ENCODE results near the gene OR8U1.

The OR8U1 gene

DNA sequence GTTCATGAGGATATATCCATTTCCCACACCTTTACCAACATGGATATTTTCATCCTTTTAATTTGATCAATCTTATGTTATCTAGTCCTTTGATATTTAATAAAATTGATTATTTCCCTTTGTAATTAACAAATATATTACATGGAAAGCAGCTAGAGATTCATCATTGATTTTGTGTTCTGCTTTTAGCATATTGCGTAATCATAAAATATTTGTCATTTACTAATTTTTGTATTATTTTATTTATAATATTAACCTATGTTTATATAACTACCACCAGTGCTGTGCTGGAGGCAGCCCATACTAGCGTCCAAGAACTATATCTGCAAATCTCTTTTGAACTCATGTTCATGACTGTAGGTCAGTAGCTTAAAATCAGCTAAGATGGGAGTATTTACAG is 4.7 kb downstream of the OR8U1 start:
- TF ChIP-seq CREB1 (IDR thresholded peaks at IDR 0.05; ENCODE audit: low read depth): no peak

DNA sequence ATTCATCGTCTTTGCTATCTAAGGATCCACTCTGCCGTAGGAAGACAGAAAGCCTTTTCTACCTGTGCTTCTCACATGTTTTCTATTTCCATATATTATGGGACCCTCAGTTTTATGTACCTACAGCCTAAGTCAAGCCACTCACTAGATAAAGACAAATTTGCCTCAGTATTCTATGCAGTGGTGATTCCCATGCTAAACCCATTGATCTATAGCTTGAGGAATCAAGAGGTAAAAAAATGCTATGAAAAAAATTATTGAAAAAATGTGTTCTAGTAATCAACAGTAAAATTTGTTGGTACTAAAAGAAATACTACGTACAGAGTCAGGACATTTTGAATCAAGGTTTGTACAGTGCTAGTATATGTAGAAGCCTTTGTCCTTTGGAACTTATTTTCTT is 19.0 kb downstream of the OR8U1 start:
- TF ChIP-seq TCF12 (IDR thresholded peaks at IDR 0.05; ENCODE audit: low read depth): no peak
- TF ChIP-seq, protein P1, sequence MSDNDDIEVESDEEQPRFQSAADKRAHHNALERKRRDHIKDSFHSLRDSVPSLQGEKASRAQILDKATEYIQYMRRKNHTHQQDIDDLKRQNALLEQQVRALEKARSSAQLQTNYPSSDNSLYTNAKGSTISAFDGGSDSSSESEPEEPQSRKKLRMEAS (IDR thresholded peaks at IDR 0.05): no peak
- no peak for TF ChIP-seq CEBPB (IDR thresholded peaks at IDR 0.05)
- TF ChIP-seq, protein P2, sequence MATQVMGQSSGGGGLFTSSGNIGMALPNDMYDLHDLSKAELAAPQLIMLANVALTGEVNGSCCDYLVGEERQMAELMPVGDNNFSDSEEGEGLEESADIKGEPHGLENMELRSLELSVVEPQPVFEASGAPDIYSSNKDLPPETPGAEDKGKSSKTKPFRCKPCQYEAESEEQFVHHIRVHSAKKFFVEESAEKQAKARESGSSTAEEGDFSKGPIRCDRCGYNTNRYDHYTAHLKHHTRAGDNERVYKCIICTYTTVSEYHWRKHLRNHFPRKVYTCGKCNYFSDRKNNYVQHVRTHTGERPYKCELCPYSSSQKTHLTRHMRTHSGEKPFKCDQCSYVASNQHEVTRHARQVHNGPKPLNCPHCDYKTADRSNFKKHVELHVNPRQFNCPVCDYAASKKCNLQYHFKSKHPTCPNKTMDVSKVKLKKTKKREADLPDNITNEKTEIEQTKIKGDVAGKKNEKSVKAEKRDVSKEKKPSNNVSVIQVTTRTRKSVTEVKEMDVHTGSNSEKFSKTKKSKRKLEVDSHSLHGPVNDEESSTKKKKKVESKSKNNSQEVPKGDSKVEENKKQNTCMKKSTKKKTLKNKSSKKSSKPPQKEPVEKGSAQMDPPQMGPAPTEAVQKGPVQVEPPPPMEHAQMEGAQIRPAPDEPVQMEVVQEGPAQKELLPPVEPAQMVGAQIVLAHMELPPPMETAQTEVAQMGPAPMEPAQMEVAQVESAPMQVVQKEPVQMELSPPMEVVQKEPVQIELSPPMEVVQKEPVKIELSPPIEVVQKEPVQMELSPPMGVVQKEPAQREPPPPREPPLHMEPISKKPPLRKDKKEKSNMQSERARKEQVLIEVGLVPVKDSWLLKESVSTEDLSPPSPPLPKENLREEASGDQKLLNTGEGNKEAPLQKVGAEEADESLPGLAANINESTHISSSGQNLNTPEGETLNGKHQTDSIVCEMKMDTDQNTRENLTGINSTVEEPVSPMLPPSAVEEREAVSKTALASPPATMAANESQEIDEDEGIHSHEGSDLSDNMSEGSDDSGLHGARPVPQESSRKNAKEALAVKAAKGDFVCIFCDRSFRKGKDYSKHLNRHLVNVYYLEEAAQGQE (IDR thresholded peaks at IDR 0.05; ENCODE audit: low read depth): no peak
- no peak for TF ChIP-seq NFIC (IDR thresholded peaks at IDR 0.05)
- no peak for TF ChIP-seq EP300 (IDR thresholded peaks at IDR 0.05; ENCODE audit: borderline replicate concordance)

DNA sequence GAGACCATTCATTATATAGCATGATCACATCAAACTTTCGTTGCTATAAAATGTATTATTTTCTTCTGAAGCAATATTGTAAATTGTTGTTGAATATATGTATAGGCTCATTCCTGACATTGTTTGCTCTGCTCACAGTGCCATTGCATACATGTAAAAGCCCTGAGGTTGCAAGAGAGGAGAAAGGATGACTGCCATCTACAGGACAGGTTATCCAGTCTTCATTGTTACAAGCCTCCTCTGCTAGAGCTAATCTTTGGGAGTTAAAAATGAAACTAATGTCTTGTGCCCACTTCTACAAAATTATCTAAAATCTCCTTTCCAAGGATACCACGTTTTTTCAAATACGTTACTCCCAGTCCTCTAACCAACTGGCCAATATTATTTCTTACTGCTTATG is 20.6 kb downstream of the OR8U1 start:
- no peak for TF ChIP-seq RAD21 (IDR thresholded peaks at IDR 0.05; ENCODE audit: low read depth)

DNA sequence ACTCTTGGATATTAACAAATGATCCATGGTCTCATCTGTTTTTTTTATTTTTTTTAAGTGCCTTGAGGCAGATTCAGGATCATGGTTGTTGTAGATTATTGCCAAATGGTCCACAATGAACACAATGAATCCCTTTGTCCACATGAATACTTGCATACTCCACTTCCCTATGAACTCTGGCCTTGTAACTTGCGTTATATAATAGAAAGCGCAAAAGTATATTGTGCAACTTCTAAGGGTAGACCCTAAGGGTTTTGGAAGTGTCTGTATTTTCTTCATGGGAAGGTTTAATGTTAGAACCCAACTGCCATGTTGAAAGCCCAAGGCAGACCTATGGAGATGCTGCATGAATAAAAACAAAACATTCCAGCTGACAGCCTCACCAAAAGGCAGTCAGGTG is 29.0 kb downstream of the OR8U1 start:
- TF ChIP-seq TCF12 (IDR thresholded peaks at IDR 0.05; ENCODE audit: low read depth) (no peak), CREB1 (IDR thresholded peaks at IDR 0.05; ENCODE audit: low read depth) (no peak), ZBTB7A (IDR thresholded peaks at IDR 0.05; ENCODE audit: low read depth) (no peak), NFIC (IDR thresholded peaks at IDR 0.05) (no peak), EP300 (IDR thresholded peaks at IDR 0.05; ENCODE audit: borderline replicate concordance) (no peak), TEAD4 (IDR thresholded peaks at IDR 0.05) (no peak)
- TF ChIP-seq, protein P3, sequence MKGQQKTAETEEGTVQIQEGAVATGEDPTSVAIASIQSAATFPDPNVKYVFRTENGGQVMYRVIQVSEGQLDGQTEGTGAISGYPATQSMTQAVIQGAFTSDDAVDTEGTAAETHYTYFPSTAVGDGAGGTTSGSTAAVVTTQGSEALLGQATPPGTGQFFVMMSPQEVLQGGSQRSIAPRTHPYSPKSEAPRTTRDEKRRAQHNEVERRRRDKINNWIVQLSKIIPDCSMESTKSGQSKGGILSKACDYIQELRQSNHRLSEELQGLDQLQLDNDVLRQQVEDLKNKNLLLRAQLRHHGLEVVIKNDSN (IDR thresholded peaks at IDR 0.05): no peak
- TF ChIP-seq, protein P2 (IDR thresholded peaks at IDR 0.05; ENCODE audit: low read depth): no peak
- TF ChIP-seq, protein P1 (IDR thresholded peaks at IDR 0.05): no peak

DNA sequence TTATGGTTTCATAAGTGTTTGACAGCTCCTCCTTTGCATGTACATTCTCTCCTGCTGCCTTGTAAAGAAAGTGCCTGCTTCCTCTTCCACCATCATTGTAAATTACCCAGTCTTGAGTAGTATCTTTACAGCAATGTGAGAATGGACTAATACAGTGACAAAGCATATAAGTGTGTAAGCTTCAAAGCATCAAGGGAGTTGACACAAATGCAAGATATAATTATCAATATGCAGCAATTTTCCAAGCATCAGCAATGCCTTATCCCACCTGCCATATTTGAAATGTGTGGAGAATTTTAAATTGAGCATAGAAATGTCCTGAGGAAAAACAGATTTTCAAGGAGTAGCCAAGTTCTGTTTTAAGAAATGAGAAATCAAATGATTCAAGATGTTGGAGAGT is 35.4 kb downstream of the OR8U1 start:
- no peak for TF ChIP-seq CREB1 (IDR thresholded peaks at IDR 0.05; ENCODE audit: low read depth)
- no peak for TF ChIP-seq TEAD4 (IDR thresholded peaks at IDR 0.05)
- TF ChIP-seq EGR1 (IDR thresholded peaks at IDR 0.05): no peak
- TF ChIP-seq, protein P2 (IDR thresholded peaks at IDR 0.05; ENCODE audit: low read depth): no peak
- TF ChIP-seq NFIC (IDR thresholded peaks at IDR 0.05): no peak
- TF ChIP-seq, protein P3 (IDR thresholded peaks at IDR 0.05): no peak
- no peak for TF ChIP-seq CEBPB (IDR thresholded peaks at IDR 0.05)
- no peak for TF ChIP-seq TAF1 (IDR thresholded peaks at IDR 0.05; ENCODE audit: low read depth)
- TF ChIP-seq ZBTB7A (IDR thresholded peaks at IDR 0.05; ENCODE audit: low read depth): no peak
- TF ChIP-seq FOXM1 (IDR thresholded peaks at IDR 0.05; ENCODE audit: borderline replicate concordance, low read depth): no peak
- TF ChIP-seq, protein P1 (IDR thresholded peaks at IDR 0.05): no peak
- TF ChIP-seq RAD21 (IDR thresholded peaks at IDR 0.05; ENCODE audit: low read depth): no peak
- TF ChIP-seq TCF12 (IDR thresholded peaks at IDR 0.05; ENCODE audit: low read depth): no peak
- no peak for TF ChIP-seq EP300 (IDR thresholded peaks at IDR 0.05; ENCODE audit: borderline replicate concordance)
- TF ChIP-seq YY1 (IDR thresholded peaks at IDR 0.05; ENCODE audit: low read depth): no peak

All from Ishikawa (cell line).